ENCODE data around the gene SLC38A7. TPM values are rescaled to one million over a fixed set of nuclear protein-coding genes. Genes with fewer than 3 reads are reported as not detected.

The SLC38A7 gene
- total and polyA plus RNA-seq, 2 of the 13 experiments (the other 11 are each of a cell fraction or from before 2014, with no cell fraction given), result 13.2 to 14.1 TPM

- CTCF ChIA-PET (ENCODE audit: low intra/inter-chr PET ratio, low total read pairs), result no interaction called here
- Histone ChIP-seq H3K27ac (ENCODE audit: extremely low read length, insufficient read depth, low read length) (no peak overlapping the region), H3K9me3 (ENCODE audit: low read length) (no peaks in the 10 kb centered on the region), H3K4me3 (replicated peaks in 1 of 3; ENCODE audit: insufficient read depth in 1 of 3, low read depth in 2 of 3, low read length in 3 of 3) (no peak overlapping the region), H3K4me1 (ENCODE audit: insufficient read depth, low read length) (peaks cover 13% of the 10 kb centered on the region), H2AFZ (ENCODE audit: low read length) (no peak overlapping the region), H3K79me2 (ENCODE audit: insufficient read depth, low read length) (peaks cover 5% of the 10 kb centered on the region), H4K20me1 (ENCODE audit: insufficient read depth, low read length) (no peaks in the 10 kb centered on the region), H3K9ac (ENCODE audit: insufficient read depth, low read depth, low read length) (no peak overlapping the region), H3K27me3 (ENCODE audit: control insufficient read depth in 1 of 2, insufficient read depth in 2 of 2, low read length in 2 of 2) (no peaks in the 10 kb centered on the region; a peak in 1 of 5 replicates), H3K4me2 (ENCODE audit: low read depth, low read length) (no peak overlapping the region), H3K36me3 (replicated peaks in 1 of 2; ENCODE audit: control insufficient read depth in 1 of 2, insufficient read depth in 2 of 2, low read length in 2 of 2) (peaks cover 9 to 33% of the 10 kb centered on the region in 2 experiments)
- in situ Hi-C loops (cut with HindIII; ENCODE audit: extremely low pct_ligation_motif_present, low pct_unique_long_range_greater_than_20kb) (loop anchor here (5.0 kb wide), 2 partner anchors 53 to 78 kb away; partner anchors contain the start of gene GOT2), intact Hi-C loops (cut with micrococcal nuclease; ENCODE audit: unreplicated experiment) (no loop called here)
- POLR2A ChIA-PET, result no interaction called here
- WGBS (ENCODE audit: low lambda C conversion rate), result 97% methylated on average over 14 of the region's 16 CpGs
- no peak for DNase-seq (ENCODE audit: low spot score)
- no peak for FAIRE-seq
- ATAC-seq, result no peak
- no TSS peak for BruUV-seq (replicated peaks)
- TF ChIP-seq THRA (CRISPR knock-in tag; IDR thresholded peaks at IDR 0.05; ENCODE audit: borderline replicate concordance) (no peak), JUND (CRISPR knock-in tag; IDR thresholded peaks at IDR 0.05) (no peak), MAFK (conservative IDR thresholded peaks at IDR 0.05 in 1 of 2, IDR thresholded peaks at IDR 0.05 in 1 of 2; ENCODE audit: low read length in 2 of 2) (no peak), ZNF784 (CRISPR knock-in tag; IDR thresholded peaks at IDR 0.05; ENCODE audit: borderline replicate concordance) (no peak), AGO2 (optimal IDR thresholded peaks at IDR 0.05; ENCODE audit: low read depth, low read length) (peak; percentile 24), SRF (IDR thresholded peaks at IDR 0.05; ENCODE audit: low read depth, low read length) (no peak), DR1 (CRISPR knock-in tag; IDR thresholded peaks at IDR 0.05) (no peak), THAP8 (CRISPR knock-in tag; IDR thresholded peaks at IDR 0.05; ENCODE audit: borderline replicate concordance) (no peak), ZNF350 (CRISPR knock-in tag; IDR thresholded peaks at IDR 0.05; ENCODE audit: borderline replicate concordance, low read depth) (no peak)
Observed at GRCh38 chr16:58679763-58680162, 4.8 kb downstream of the SLC38A7 start.

All from HepG2 (cell line).